ENCODE results near the gene FAM170A.

Gene FAM170A

GRCh38 chr5:119629339-119629738 lies at the start of gene FAM170A:
Gene FAM170A, plus strand, starts transcription at chr5:119629558. Its CDS starts 211 bp downstream, at chr5:119629769.
- Histone ChIP-seq H3K4me2 (ENCODE audit: low read length) (no peak within 1 kb of the TSS), H4K20me1 (ENCODE audit: insufficient read depth, low read length) (no peaks in the 10 kb centered on the region), H3K9me3 (ENCODE audit: low read length) (no peaks in the 10 kb centered on the region), H3K79me2 (ENCODE audit: insufficient read depth, low read length) (no peaks in the 10 kb centered on the region), H3K27ac (ENCODE audit: low read depth, low read length, poor library complexity, severe bottlenecking) (no peak within 1 kb of the TSS), H2AFZ (ENCODE audit: low read length) (no peak within 1 kb of the TSS), H3F3A (ENCODE audit: insufficient read depth, low read length) (no peaks in the 10 kb centered on the region), H3K4me1 (ENCODE audit: insufficient read depth, low read length, severe bottlenecking) (no peaks in the 10 kb centered on the region), H3K9ac (ENCODE audit: low read length) (no peak within 1 kb of the TSS), H3K4me3 (ENCODE audit: low read depth, low read length, poor library complexity, severe bottlenecking) (no peak within 1 kb of the TSS), H3K36me3 (ENCODE audit: insufficient read depth, low read length) (no peaks in the 10 kb centered on the region), H3K27me3 (ENCODE audit: insufficient read depth, low read length) (no peaks in the 10 kb centered on the region), H3K9me2 (ENCODE audit: low read depth, low read length) (no peaks in the 10 kb centered on the region)
- TF ChIP-seq CTCF (IDR thresholded peaks at IDR 0.05; ENCODE audit: low read length) (no peak), EZH2 (IDR thresholded peaks at IDR 0.05; ENCODE audit: borderline replicate concordance, low read length) (no peak)

GRCh38 chr5:119582987-119583386 lies 46.4 kb upstream of the FAM170A start:
- Histone ChIP-seq H3K9me3 (ENCODE audit: low read length) (no peaks in the 10 kb centered on the region), H3K4me1 (ENCODE audit: insufficient read depth, low read length, severe bottlenecking) (no peaks in the 10 kb centered on the region), H3K79me2 (ENCODE audit: insufficient read depth, low read length) (no peaks in the 10 kb centered on the region), H3K9ac (ENCODE audit: low read length) (no peak overlapping the region), H3K4me3 (ENCODE audit: low read depth, low read length, poor library complexity, severe bottlenecking) (no peak overlapping the region), H3K27ac (ENCODE audit: low read depth, low read length, poor library complexity, severe bottlenecking) (no peak overlapping the region), H2AFZ (ENCODE audit: low read length) (no peak overlapping the region), H3K9me2 (ENCODE audit: low read depth, low read length) (no peaks in the 10 kb centered on the region), H3F3A (ENCODE audit: insufficient read depth, low read length) (no peaks in the 10 kb centered on the region), H3K4me2 (ENCODE audit: low read length) (no peak overlapping the region), H3K36me3 (ENCODE audit: insufficient read depth, low read length) (no peaks in the 10 kb centered on the region), H4K20me1 (ENCODE audit: insufficient read depth, low read length) (no peaks in the 10 kb centered on the region), H3K27me3 (ENCODE audit: insufficient read depth, low read length) (no peaks in the 10 kb centered on the region)
- TF ChIP-seq EZH2 (IDR thresholded peaks at IDR 0.05; ENCODE audit: borderline replicate concordance, low read length) = no peak

- Histone ChIP-seq H2AFZ (ENCODE audit: low read length) (no peak overlapping the region), H3K4me2 (ENCODE audit: low read length) (no peak overlapping the region), H3K9me3 (ENCODE audit: low read length) (no peaks in the 10 kb centered on the region), H4K20me1 (ENCODE audit: insufficient read depth, low read length) (no peaks in the 10 kb centered on the region), H3K4me3 (ENCODE audit: low read depth, low read length, poor library complexity, severe bottlenecking) (no peak overlapping the region), H3K27ac (ENCODE audit: low read depth, low read length, poor library complexity, severe bottlenecking) (no peak overlapping the region), H3F3A (ENCODE audit: insufficient read depth, low read length) (no peaks in the 10 kb centered on the region), H3K27me3 (ENCODE audit: insufficient read depth, low read length) (no peaks in the 10 kb centered on the region), H3K9me2 (ENCODE audit: low read depth, low read length) (no peaks in the 10 kb centered on the region), H3K36me3 (ENCODE audit: insufficient read depth, low read length) (no peaks in the 10 kb centered on the region), H3K9ac (ENCODE audit: low read length) (no peak overlapping the region), H3K4me1 (ENCODE audit: insufficient read depth, low read length, severe bottlenecking) (no peaks in the 10 kb centered on the region), H3K79me2 (ENCODE audit: insufficient read depth, low read length) (no peaks in the 10 kb centered on the region)
- TF ChIP-seq CTCF (IDR thresholded peaks at IDR 0.05; ENCODE audit: low read length) (no peak), EZH2 (IDR thresholded peaks at IDR 0.05; ENCODE audit: borderline replicate concordance, low read length) (no peak)
These were observed 45.7 kb upstream of the FAM170A start for GRCh38 chr5:119583684-119584083.

GRCh38 chr5:119596046-119596445 lies 33.3 kb upstream of the FAM170A start:
- Histone ChIP-seq H3K9me2 (ENCODE audit: low read depth, low read length) (no peaks in the 10 kb centered on the region), H3K9ac (ENCODE audit: low read length) (no peak overlapping the region), H3K27me3 (ENCODE audit: insufficient read depth, low read length) (no peaks in the 10 kb centered on the region), H3K79me2 (ENCODE audit: insufficient read depth, low read length) (no peaks in the 10 kb centered on the region), H3F3A (ENCODE audit: insufficient read depth, low read length) (no peaks in the 10 kb centered on the region), H4K20me1 (ENCODE audit: insufficient read depth, low read length) (no peaks in the 10 kb centered on the region), H3K27ac (ENCODE audit: low read depth, low read length, poor library complexity, severe bottlenecking) (no peak overlapping the region), H3K36me3 (ENCODE audit: insufficient read depth, low read length) (no peaks in the 10 kb centered on the region), H3K4me1 (ENCODE audit: insufficient read depth, low read length, severe bottlenecking) (no peaks in the 10 kb centered on the region), H3K4me3 (ENCODE audit: low read depth, low read length, poor library complexity, severe bottlenecking) (no peak overlapping the region), H2AFZ (ENCODE audit: low read length) (no peak overlapping the region), H3K9me3 (ENCODE audit: low read length) (no peaks in the 10 kb centered on the region), H3K4me2 (ENCODE audit: low read length) (no peak overlapping the region)
- TF ChIP-seq EZH2 (IDR thresholded peaks at IDR 0.05; ENCODE audit: borderline replicate concordance, low read length) (no peak), CTCF (IDR thresholded peaks at IDR 0.05; ENCODE audit: low read length) (no peak)

All from OCI-LY1 (cell line).